GM10266 (cell line): Measurements from ENCODE around the gene AGL.

Source experiments
- DNase-seq: peaks from one replicate; pipeline ENCODE4 v3.0.0; 2012; ENCODE audit errors: extremely low spot score
- TF ChIP-seq, protein P1 (sequence below): IDR thresholded peaks from 2 replicates; pipeline ENCODE4 v1.5.1; 2012; ENCODE audit warnings: mild to moderate bottlenecking, low read depth; ENCODE audit not compliant: control insufficient read depth, insufficient read depth; ENCODE audit errors: missing control alignments

AGL gene

DNA sequence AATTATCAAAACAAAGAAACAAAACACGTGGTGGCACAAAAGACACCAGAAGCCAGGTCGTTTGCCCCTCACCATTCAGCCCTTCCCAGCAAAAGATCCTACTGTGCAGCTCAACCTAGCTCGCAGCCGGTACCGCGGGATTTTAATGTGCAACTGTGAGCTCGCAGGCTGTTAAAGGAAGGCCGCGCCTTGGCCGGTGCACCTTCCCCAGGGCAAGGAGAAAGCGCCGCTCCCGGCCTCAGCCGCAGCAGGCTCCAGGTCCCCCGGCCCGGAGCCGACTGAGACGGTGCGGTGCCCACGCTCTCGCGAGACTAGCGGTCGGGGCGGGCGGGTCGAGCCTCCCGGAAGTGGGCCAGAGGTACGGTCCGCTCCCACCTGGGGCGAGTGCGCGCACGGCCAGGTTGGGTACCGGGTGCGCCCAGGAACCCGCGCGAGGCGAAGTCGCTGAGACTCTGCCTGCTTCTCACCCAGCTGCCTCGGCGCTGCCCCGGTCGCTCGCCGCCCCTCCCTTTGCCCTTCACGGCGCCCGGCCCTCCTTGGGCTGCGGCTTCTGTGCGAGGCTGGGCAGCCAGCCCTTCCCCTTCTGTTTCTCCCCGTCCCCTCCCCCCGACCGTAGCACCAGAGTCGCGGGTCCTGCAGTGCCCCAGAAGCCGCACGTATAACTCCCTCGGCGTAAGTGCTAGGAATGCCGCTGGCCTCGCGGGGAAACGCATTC, at the start of gene AGL:
Gene AGL (plus strand): TSS at position 618 of the 715 bp plus-strand sequence. CDS start 682 bp downstream, outside the sequence.
- peak; percentile 91 for DNase-seq
- TF ChIP-seq, protein P1, sequence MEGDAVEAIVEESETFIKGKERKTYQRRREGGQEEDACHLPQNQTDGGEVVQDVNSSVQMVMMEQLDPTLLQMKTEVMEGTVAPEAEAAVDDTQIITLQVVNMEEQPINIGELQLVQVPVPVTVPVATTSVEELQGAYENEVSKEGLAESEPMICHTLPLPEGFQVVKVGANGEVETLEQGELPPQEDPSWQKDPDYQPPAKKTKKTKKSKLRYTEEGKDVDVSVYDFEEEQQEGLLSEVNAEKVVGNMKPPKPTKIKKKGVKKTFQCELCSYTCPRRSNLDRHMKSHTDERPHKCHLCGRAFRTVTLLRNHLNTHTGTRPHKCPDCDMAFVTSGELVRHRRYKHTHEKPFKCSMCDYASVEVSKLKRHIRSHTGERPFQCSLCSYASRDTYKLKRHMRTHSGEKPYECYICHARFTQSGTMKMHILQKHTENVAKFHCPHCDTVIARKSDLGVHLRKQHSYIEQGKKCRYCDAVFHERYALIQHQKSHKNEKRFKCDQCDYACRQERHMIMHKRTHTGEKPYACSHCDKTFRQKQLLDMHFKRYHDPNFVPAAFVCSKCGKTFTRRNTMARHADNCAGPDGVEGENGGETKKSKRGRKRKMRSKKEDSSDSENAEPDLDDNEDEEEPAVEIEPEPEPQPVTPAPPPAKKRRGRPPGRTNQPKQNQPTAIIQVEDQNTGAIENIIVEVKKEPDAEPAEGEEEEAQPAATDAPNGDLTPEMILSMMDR = no peak

GRCh38 chr1:99801584-99801983, 48.6 kb upstream of the AGL start:
- no peak for DNase-seq
- TF ChIP-seq, protein P1 = no peak

DNA sequence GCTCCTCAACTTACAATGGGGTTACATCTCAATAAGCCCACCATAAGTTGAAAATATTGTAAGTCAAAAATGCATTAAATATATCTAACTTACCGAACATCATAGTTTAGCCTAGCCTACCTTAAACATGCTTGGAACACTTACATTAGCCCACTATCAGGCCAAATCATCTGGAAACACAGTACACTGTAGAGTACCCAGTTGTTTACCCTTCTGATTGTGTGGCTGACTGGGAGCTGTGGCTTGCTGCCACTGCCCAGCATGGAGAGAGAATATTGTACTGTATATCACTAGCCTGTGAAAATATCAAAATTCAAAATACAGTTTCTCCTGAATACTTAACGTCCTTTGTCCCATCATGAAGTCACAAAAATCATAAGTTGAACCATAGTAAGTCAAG, 43.3 kb upstream of the AGL start:
- no peak for DNase-seq
- TF ChIP-seq, protein P1 = no peak

- peak; percentile 68 for DNase-seq
- TF ChIP-seq, protein P1 = peak; percentile 59
Measured at GRCh38 chr1:99808391-99809115, 41.6 kb upstream of the AGL start.

- DNase-seq = no peak
- TF ChIP-seq, protein P1 = no peak
Measured at GRCh38 chr1:99811075-99811474, 39.1 kb upstream of the AGL start.

DNA sequence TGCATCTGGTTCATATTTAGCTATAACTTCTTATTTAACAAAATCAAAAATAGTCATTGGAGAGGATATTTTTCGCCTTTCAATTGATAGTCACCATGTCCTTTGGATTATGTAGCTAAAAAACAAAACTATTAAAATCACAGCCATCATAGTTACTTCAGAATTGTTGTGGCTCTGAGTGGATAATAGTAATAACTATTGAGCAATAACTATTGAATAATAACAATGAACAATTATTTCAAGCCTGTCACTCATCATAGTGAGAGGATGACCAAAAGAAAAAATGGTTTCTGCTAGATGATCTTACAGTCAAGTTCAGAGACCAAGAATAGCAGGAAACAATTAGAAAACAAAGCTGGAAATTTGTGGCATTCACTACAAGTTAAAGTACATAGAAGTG, 38.4 kb upstream of the AGL start:
- TF ChIP-seq, protein P1 = no peak
- DNase-seq = no peak

DNA sequence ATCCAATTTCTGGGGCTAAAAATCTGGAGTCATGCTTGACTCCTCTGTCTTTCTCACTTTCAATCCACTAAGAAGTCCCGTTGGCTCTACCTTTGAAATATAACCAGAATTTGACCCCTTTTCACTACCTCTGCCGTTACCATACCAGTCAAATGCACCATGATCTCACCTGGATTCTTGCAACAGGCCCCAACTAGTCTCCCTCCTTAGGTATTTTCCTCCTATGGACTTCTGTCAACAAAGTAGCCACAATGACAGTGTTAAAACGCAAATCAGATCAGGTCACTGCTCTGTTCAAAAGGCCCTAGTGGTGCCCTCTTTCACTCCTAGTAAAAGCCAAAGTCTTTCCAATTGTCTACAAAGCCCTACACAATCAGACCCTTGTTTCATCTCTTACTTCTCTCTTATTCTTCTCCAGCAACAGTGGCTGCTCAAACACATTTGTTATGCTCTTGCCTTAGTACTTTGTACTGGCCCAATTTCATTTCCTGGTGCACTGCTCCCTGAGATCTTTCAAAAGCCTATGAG, 35.7 kb upstream of the AGL start:
- DNase-seq = no peak
- TF ChIP-seq, protein P1 = no peak
